SU-DHL-6 (cell line): ENCODE results near the gene ITGA1.

Experiments used
- CTCF ChIP-seq: fragments of 200-600 bp; sonication (generic); IDR thresholded peaks from one replicate; pipeline ENCODE4 v1.5.1; 2017; ENCODE audit warnings: antibody characterized with exemption, mild to moderate bottlenecking, low read length, moderate library complexity; ENCODE audit not compliant: insufficient read depth, poor library complexity, severe bottlenecking
- EZH2phosphoT487 ChIP-seq: fragments of 200-600 bp; sonication (generic), shearing (Covaris generic); conservative IDR thresholded peaks from 2 replicates; pipeline ENCODE4 v1.6.1; 2018; ENCODE audit warnings: mild to moderate bottlenecking, antibody characterized with exemption, low read length, moderate library complexity, mixed read lengths

- TF ChIP-seq CTCF (no peak), EZH2phosphoT487 (no peak)
These were observed 109.5 kb downstream of the ITGA1 start for GRCh38 chr5:52897238-52897614.
